MM.1S (cell line): ENCODE data around the gene DGKI.

Source experiments
- EZH2 ChIP-seq: fragments of 300-600 bp; sonication (generic); optimal IDR thresholded peaks from 2 replicates; pipeline ENCODE3; 2017; ENCODE audit warnings: low read depth, mild to moderate bottlenecking, antibody characterized with exemption, low read length, mixed read lengths
- EZH2phosphoT487 ChIP-seq: fragments of 300-600 bp; sonication (generic); IDR thresholded peaks from 2 replicates; pipeline ENCODE4 v1.6.1; 2018; ENCODE audit warnings: antibody characterized with exemption, low read length
- TF ChIP-seq, protein P1 (sequence below): fragments of 300-600 bp; sonication (generic); IDR thresholded peaks from 2 replicates; pipeline ENCODE4 v1.5.1; 2016; ENCODE audit warnings: antibody characterized with exemption, low read length, mixed read lengths

DNA sequence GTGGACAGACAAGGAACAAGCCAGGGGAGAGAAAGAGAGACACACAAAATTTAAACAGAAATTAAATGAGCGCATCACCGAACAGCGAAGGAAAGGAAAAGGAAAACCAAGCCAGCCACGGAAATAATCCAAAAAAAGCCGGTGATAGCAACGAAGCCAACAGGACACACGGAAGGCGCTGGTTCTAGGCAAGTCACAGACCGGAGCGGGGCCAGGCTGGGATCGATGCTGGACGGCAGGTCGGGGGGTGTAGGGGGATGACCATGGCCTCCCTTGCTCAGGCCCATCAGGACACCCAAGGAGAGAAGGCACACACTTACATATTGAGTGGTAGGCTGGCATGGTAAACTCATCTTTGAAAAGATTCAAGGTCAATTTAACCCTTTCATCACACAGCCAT lies 300.8 kb downstream of the DGKI start:
- TF ChIP-seq, protein P1, sequence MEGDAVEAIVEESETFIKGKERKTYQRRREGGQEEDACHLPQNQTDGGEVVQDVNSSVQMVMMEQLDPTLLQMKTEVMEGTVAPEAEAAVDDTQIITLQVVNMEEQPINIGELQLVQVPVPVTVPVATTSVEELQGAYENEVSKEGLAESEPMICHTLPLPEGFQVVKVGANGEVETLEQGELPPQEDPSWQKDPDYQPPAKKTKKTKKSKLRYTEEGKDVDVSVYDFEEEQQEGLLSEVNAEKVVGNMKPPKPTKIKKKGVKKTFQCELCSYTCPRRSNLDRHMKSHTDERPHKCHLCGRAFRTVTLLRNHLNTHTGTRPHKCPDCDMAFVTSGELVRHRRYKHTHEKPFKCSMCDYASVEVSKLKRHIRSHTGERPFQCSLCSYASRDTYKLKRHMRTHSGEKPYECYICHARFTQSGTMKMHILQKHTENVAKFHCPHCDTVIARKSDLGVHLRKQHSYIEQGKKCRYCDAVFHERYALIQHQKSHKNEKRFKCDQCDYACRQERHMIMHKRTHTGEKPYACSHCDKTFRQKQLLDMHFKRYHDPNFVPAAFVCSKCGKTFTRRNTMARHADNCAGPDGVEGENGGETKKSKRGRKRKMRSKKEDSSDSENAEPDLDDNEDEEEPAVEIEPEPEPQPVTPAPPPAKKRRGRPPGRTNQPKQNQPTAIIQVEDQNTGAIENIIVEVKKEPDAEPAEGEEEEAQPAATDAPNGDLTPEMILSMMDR: no peak
- no peak for TF ChIP-seq EZH2
- no peak for TF ChIP-seq EZH2phosphoT487
